SK-N-SH (cell line): Measurements from ENCODE around the gene OTC. TPM values are rescaled to one million over a fixed set of nuclear protein-coding genes. Genes with fewer than 3 reads are reported as not detected.

Experiments used
- CTCF ChIA-PET: fragments of 300-600, 350-600 bp; formaldehyde crosslinking; extraction: SDS; loops from one replicate; lab custom pipeline; 2021; lab: Yijun Ruan, JAX
- POLR2A ChIA-PET: fragments of 350-600 bp; sonication (Branson Sonifier 250); formaldehyde crosslinking; extraction: SDS; loops from one replicate; lab custom pipeline; 2020; ENCODE audit warnings: antibody characterized with exemption, inconsistent platforms; lab: Yijun Ruan, JAX
- DNase-seq: peaks from one replicate; pipeline ENCODE4 v3.0.0; 2012
- H2AFZ ChIP-seq: fragments of 200-600 bp; sonication (generic); 2 replicates; pipeline ENCODE4 v1.8.1; 2016; ENCODE audit warnings: antibody characterized with exemption, mild to moderate bottlenecking, low read depth
- H3F3A ChIP-seq: fragments of 200-600 bp; sonication (generic); replicated peaks from 2 replicates; pipeline ENCODE3; 2016; ENCODE audit warnings: antibody characterized with exemption, mild to moderate bottlenecking; ENCODE audit not compliant: insufficient read depth
- H3K27ac ChIP-seq, 2 experiments: fragments of 200-500 bp in 1 of 2; fragments of 200-600 bp in 1 of 2; sonication (Bioruptor generic) in 1 of 2; sonication (generic), shearing (Covaris generic) in 1 of 2; 2 replicates each; pipeline versions ENCODE4 v1.5.1 to v1.6.1; 2014 to 2016; ENCODE audit warnings: low read depth in 2 of 2, inconsistent platforms in 1 of 2, low read length in 1 of 2, mild to moderate bottlenecking in 1 of 2, mixed read lengths in 1 of 2
- H3K27me3 ChIP-seq: fragments of 200-600 bp; sonication (generic), shearing (Covaris generic); 2 replicates; pipeline ENCODE4 v1.6.1; 2016; ENCODE audit warnings: mixed run types; ENCODE audit not compliant: insufficient read depth
- H3K36me3 ChIP-seq, 2 experiments: fragments of 200-500 bp in 1 of 2; fragments of 200-600 bp in 1 of 2; sonication (Bioruptor generic) in 1 of 2; sonication (generic) in 1 of 2; replicated peaks in 1 of 2; 2 replicates each; pipeline versions ENCODE3 to v1.5.1; 2014 to 2016; ENCODE audit warnings: low read length in 1 of 2, mild to moderate bottlenecking in 1 of 2; ENCODE audit not compliant: insufficient read depth in 2 of 2, control insufficient read depth in 1 of 2
- H3K4me1 ChIP-seq, 2 experiments: fragments of 200-500 bp in 1 of 2; fragments of 200-600 bp in 1 of 2; sonication (Bioruptor generic) in 1 of 2; sonication (generic), shearing (Covaris generic) in 1 of 2; 2 replicates each; pipeline versions ENCODE4 v1.5.1 to v1.6.1; 2014 to 2016; ENCODE audit warnings: low read depth in 1 of 2, low read length in 1 of 2, mixed run types in 1 of 2; ENCODE audit not compliant: insufficient read depth in 2 of 2, control insufficient read depth in 1 of 2
- H3K4me2 ChIP-seq: fragments of 200-600 bp; sonication (generic), shearing (Covaris generic); 2 replicates; pipeline ENCODE4 v1.6.1; 2017; ENCODE audit warnings: mixed run types
- H3K4me3 ChIP-seq, 2 experiments: fragments of 200-500 bp in 1 of 2; fragments of 200-600 bp in 1 of 2; sonication (Bioruptor generic) in 1 of 2; sonication (generic), shearing (Covaris generic) in 1 of 2; 2 replicates each; pipeline versions ENCODE4 v1.5.1 to v1.8.1; 2014 to 2016; ENCODE audit warnings: low read depth in 2 of 2, inconsistent platforms in 1 of 2, low read length in 1 of 2, mild to moderate bottlenecking in 1 of 2, mixed read lengths in 1 of 2, moderate library complexity in 1 of 2
- H3K79me2 ChIP-seq: fragments of 200-600 bp; sonication (generic); 2 replicates; pipeline ENCODE4 v1.8.1; 2017; ENCODE audit warnings: mild to moderate bottlenecking; ENCODE audit not compliant: insufficient read depth
- H3K9ac ChIP-seq: fragments of 200-600 bp; sonication (generic); 2 replicates; pipeline ENCODE4 v1.6.1; 2017; ENCODE audit warnings: mixed run types
- H3K9me2 ChIP-seq: fragments of 200-600 bp; sonication (generic); 2 replicates; pipeline ENCODE4 v1.6.1; 2017; ENCODE audit warnings: mixed run types
- H3K9me3 ChIP-seq: fragments of 200-600 bp; sonication (generic); 2 replicates; pipeline ENCODE4 v1.6.1; 2017; ENCODE audit warnings: mixed run types, mild to moderate bottlenecking, moderate library complexity
- H4K20me1 ChIP-seq: fragments of 200-600 bp; sonication (generic); 2 replicates; pipeline ENCODE4 v1.6.1; 2017; ENCODE audit warnings: mild to moderate bottlenecking, mixed run types; ENCODE audit not compliant: insufficient read depth
- CHD2 ChIP-seq: fragments of 150-350 bp; IDR thresholded peaks from 2 replicates; pipeline ENCODE4 v1.6.1; 2018; ENCODE audit warnings: low read length; ENCODE audit not compliant: partially characterized antibody
- ELF1 ChIP-seq: IDR thresholded peaks from 2 replicates; pipeline ENCODE4 v1.4.0; 2012
- EP300 ChIP-seq, 2 experiments: IDR thresholded peaks; 2 replicates each; pipeline versions ENCODE4 v1.4.0 to v1.6.1; 2012; ENCODE audit warnings: borderline replicate concordance in 1 of 2, low read depth in 1 of 2, low read length in 1 of 2
- FOSL2 ChIP-seq: IDR thresholded peaks from 2 replicates; pipeline ENCODE4 v1.4.0; 2012; ENCODE audit warnings: low read depth, mild to moderate bottlenecking, moderate library complexity, borderline replicate concordance
- MXI1 ChIP-seq: IDR thresholded peaks from 2 replicates; pipeline ENCODE4 v1.6.1; 2012; ENCODE audit warnings: mild to moderate bottlenecking, low read depth, low read length, improper control_type of control experiment
- PBX3 ChIP-seq: IDR thresholded peaks from 2 replicates; pipeline ENCODE4; 2012
- RAD21 ChIP-seq: IDR thresholded peaks from 2 replicates; pipeline ENCODE4 v1.6.1; 2012; ENCODE audit warnings: mild to moderate bottlenecking, low read length
- RCOR1 ChIP-seq: fragments of 150-350 bp; IDR thresholded peaks from 2 replicates; pipeline ENCODE4 v1.6.1; 2017; ENCODE audit warnings: antibody characterized with exemption, low read length
- ZBTB33 ChIP-seq: IDR thresholded peaks from 2 replicates; pipeline ENCODE4 v1.4.0; 2012; ENCODE audit warnings: low read depth, borderline replicate concordance
- WGBS: methylation state at CpG from one replicate; pipeline ENCODE4 v1.1.6; 2017; ENCODE audit warnings: low lambda C conversion rate; 5-methylcytosine and 5-hydroxymethylcytosine counted together
- polyA plus RNA-seq, 3 experiments: library from polyadenylated mRNA; depleted of rRNA; stranded (reverse); fragments of >200 nt; gene quantifications; 2 replicates each; pipeline ENCODE4 v1.2.3, GENCODE V29; 2012

OTC gene
- polyA plus RNA-seq, 1 of the 3 experiments (the other 2 are of a cell fraction): not detected

- TF ChIP-seq EP300 (IDR thresholded peaks at IDR 0.05; ENCODE audit: borderline replicate concordance in 1 of 2, low read depth in 1 of 2, low read length in 1 of 2): no peak
- no peak for TF ChIP-seq ELF1
Measured at GRCh38 chrX:38426785-38427184, 74.4 kb downstream of the OTC start (continued).

GRCh38 chrX:38431525-38431924 lies 79.1 kb downstream of the OTC start:
- no peaks in the 10 kb centered on the region for H3K9me3 ChIP-seq
- ChIA-PET POLR2A (no interaction called here), CTCF (no interaction called here)
- TF ChIP-seq FOSL2: no peak
- no peak for TF ChIP-seq PBX3
- H3K4me3 ChIP-seq: no peak overlapping the region
- H3K27me3 ChIP-seq: no peaks in the 10 kb centered on the region
- no peak overlapping the region for H3K27ac ChIP-seq
- no peaks in the 10 kb centered on the region for H4K20me1 ChIP-seq
- no peaks in the 10 kb centered on the region for H3K4me1 ChIP-seq
- no peak overlapping the region for H3K9ac ChIP-seq
- H2AFZ ChIP-seq: no peak overlapping the region
- H3F3A ChIP-seq: no peaks in the 10 kb centered on the region
- 3% methylated on average over 1 of the region's 1 CpG for WGBS
- H3K4me2 ChIP-seq: no peak overlapping the region
- H3K79me2 ChIP-seq: no peaks in the 10 kb centered on the region
- H3K36me3 ChIP-seq: no peaks in the 10 kb centered on the region
- no peaks in the 10 kb centered on the region for H3K9me2 ChIP-seq
- DNase-seq: no peak

DNA sequence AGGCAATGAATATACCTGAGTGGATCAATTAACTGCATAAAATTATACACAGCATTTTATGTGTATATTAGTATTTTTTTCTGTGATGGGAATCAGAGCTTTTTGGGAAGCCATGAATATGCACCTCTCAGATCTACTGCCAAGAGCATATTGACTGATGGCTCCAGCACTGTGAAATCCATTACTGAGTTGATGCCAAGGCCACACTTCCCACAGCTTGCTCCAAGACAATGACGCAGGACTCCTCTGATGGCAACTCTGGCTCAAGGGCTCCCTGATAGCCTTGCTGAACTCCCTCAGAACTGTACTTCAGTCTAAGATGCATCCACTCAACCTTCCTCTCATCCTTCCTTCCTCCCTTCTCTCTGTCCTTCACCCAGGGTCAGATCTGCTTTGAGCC lies 82.7 kb downstream of the OTC start:
- H3K9me3 ChIP-seq: no peaks in the 10 kb centered on the region
- no peaks in the 10 kb centered on the region for H3K27me3 ChIP-seq
- H2AFZ ChIP-seq: no peak overlapping the region
- H3K9ac ChIP-seq: no peak overlapping the region
- ChIA-PET CTCF (interaction anchor here (0.6 kb wide), 1 partner anchor 130 kb away, joined by 3 read pairs; no protein-coding TSS in a partner anchor), POLR2A (no interaction called here)
- TF ChIP-seq RCOR1: no peak
- TF ChIP-seq FOSL2: no peak
- no peak for TF ChIP-seq CHD2
- TF ChIP-seq ZBTB33: no peak
- no peak for TF ChIP-seq MXI1
- TF ChIP-seq RAD21: no peak
- no peaks in the 10 kb centered on the region for H3K9me2 ChIP-seq
- WGBS: 8% methylated on average over 1 of the region's 1 CpG
- H3K4me1 ChIP-seq: no peaks in the 10 kb centered on the region
- no peak overlapping the region for H3K4me2 ChIP-seq
- H3K4me3 ChIP-seq: no peak overlapping the region
- DNase-seq: no peak
- H3K36me3 ChIP-seq: no peaks in the 10 kb centered on the region
- H3K27ac ChIP-seq: no peak overlapping the region
- H3F3A ChIP-seq: no peaks in the 10 kb centered on the region
- H3K79me2 ChIP-seq: no peaks in the 10 kb centered on the region
- no peaks in the 10 kb centered on the region for H4K20me1 ChIP-seq
